Liver (tissue), 9 donors: Measurements from ENCODE around the gene LPP. TPM values are rescaled to one million over a fixed set of nuclear protein-coding genes. Genes with fewer than 3 reads are reported as not detected.

Experiments used
- DNase-seq: peaks from one replicate; pipeline ENCODE4 v3.0.0-alpha.2; 2017; ENCODE audit warnings: low spot score
- H3K27ac ChIP-seq, 2 donors: one replicate each; pipeline ENCODE4 v1.7.0; 2013; ENCODE audit warnings: inconsistent platforms in 2 of 2, low read length in 2 of 2, control low read depth in 1 of 2, low read depth in 1 of 2, mild to moderate bottlenecking in 1 of 2
- H3K27me3 ChIP-seq, 4 donors: one replicate each; pipeline versions ENCODE4 v1.6.1 to v1.7.0; 2013; ENCODE audit warnings: low read length in 3 of 4, inconsistent platforms in 1 of 4, mild to moderate bottlenecking in 1 of 4, moderate library complexity in 1 of 4; ENCODE audit not compliant: control insufficient read depth in 4 of 4, insufficient read depth in 4 of 4
- H3K36me3 ChIP-seq, 4 donors: one replicate each; pipeline versions ENCODE4 v1.6.1 to v1.7.0; 2013; ENCODE audit warnings: low read length in 3 of 4, mild to moderate bottlenecking in 3 of 4, low read depth in 1 of 4, moderate library complexity in 1 of 4; ENCODE audit not compliant: control insufficient read depth in 4 of 4, insufficient read depth in 3 of 4
- H3K4me1 ChIP-seq, 4 donors: one replicate each; pipeline versions ENCODE4 v1.6.1 to v1.7.0; 2013; ENCODE audit warnings: low read length in 3 of 4, mild to moderate bottlenecking in 3 of 4, moderate library complexity in 1 of 4; ENCODE audit not compliant: control insufficient read depth in 4 of 4, insufficient read depth in 4 of 4
- H3K4me3 ChIP-seq, 3 donors: one replicate each; pipeline versions ENCODE4 v1.6.1 to v1.7.0; 2013; ENCODE audit warnings: low read length in 3 of 3, control low read depth in 1 of 3, low read depth in 1 of 3, mild to moderate bottlenecking in 1 of 3
- H3K9ac ChIP-seq, 2 donors: one replicate each; pipeline ENCODE4 v1.7.0; 2013; ENCODE audit warnings: low read length in 2 of 2, mild to moderate bottlenecking in 2 of 2, moderate library complexity in 2 of 2, control low read depth in 1 of 2, low read depth in 1 of 2
- H3K9me3 ChIP-seq, 4 donors: one replicate each; pipeline versions ENCODE4 v1.6.1 to v1.7.0; 2013; ENCODE audit warnings: low read length in 3 of 4; ENCODE audit not compliant: control insufficient read depth in 4 of 4
- ATF3 ChIP-seq: IDR thresholded peaks from 2 replicates; pipeline ENCODE4 v1.6.1; 2016; ENCODE audit warnings: antibody characterized with exemption
- EGR1 ChIP-seq, 2 donors: IDR thresholded peaks; 2 replicates each; pipeline ENCODE4 v1.6.1; 2016 to 2018; ENCODE audit warnings: antibody characterized with exemption in 2 of 2, low read depth in 2 of 2
- FOXA1 ChIP-seq: IDR thresholded peaks from 2 replicates; pipeline ENCODE4 v1.6.1; 2016; ENCODE audit warnings: antibody characterized with exemption
- FOXA2 ChIP-seq: IDR thresholded peaks from 2 replicates; pipeline ENCODE4 v1.6.1; 2016; ENCODE audit warnings: antibody characterized with exemption
- GABPA ChIP-seq, 2 donors: IDR thresholded peaks in 1 of 2; conservative IDR thresholded peaks in 1 of 2; 2 replicates each; pipeline ENCODE4 v1.6.1; 2016; ENCODE audit warnings: antibody characterized with exemption in 2 of 2, mild to moderate bottlenecking in 1 of 2, moderate library complexity in 1 of 2
- HNF4A ChIP-seq, 2 donors: conservative IDR thresholded peaks; 2 replicates each; pipeline ENCODE4 v1.6.1; 2016; ENCODE audit warnings: antibody characterized with exemption in 2 of 2, mild to moderate bottlenecking in 2 of 2
- HNF4G ChIP-seq: IDR thresholded peaks from 2 replicates; pipeline ENCODE4 v1.6.1; 2016; ENCODE audit warnings: antibody characterized with exemption
- JUND ChIP-seq, 2 donors: IDR thresholded peaks; 2 replicates each; pipeline ENCODE4 v1.6.1; 2016; ENCODE audit warnings: antibody characterized with exemption in 2 of 2
- MAX ChIP-seq: IDR thresholded peaks from 2 replicates; pipeline ENCODE4 v1.6.1; 2016; ENCODE audit warnings: antibody characterized with exemption
- NR2F2 ChIP-seq: IDR thresholded peaks from 2 replicates; pipeline ENCODE4 v1.6.1; 2016; ENCODE audit warnings: antibody characterized with exemption
- REST ChIP-seq: IDR thresholded peaks from 2 replicates; pipeline ENCODE4 v1.6.1; 2016; ENCODE audit warnings: antibody characterized with exemption, mild to moderate bottlenecking
- RXRA ChIP-seq, 2 donors: IDR thresholded peaks; 2 replicates each; pipeline ENCODE4 v1.6.1; 2017 to 2018; ENCODE audit warnings: antibody characterized with exemption in 2 of 2, mild to moderate bottlenecking in 1 of 2
- SP1 ChIP-seq: IDR thresholded peaks from 2 replicates; pipeline ENCODE4 v1.6.1; 2018; ENCODE audit warnings: antibody characterized with exemption, mild to moderate bottlenecking
- TAF1 ChIP-seq: conservative IDR thresholded peaks from 2 replicates; pipeline ENCODE4 v1.6.1; 2016; ENCODE audit warnings: antibody characterized with exemption, mild to moderate bottlenecking
- YY1 ChIP-seq: IDR thresholded peaks from 2 replicates; pipeline ENCODE4 v1.6.1; 2016; ENCODE audit warnings: antibody characterized with exemption, mild to moderate bottlenecking
- WGBS: extraction: QIAGEN DNeasy Blood & Tissue Kit; methylation state at CpG from one replicate; pipeline ENCODE4 v1.1.7; 2013; 5-methylcytosine and 5-hydroxymethylcytosine counted together
- polyA plus RNA-seq, 2 donors: library from polyadenylated mRNA; stranded (reverse) in 1 of 2; unstranded in 1 of 2; fragments of 200-250 nt in 1 of 2; fragments of >200 nt in 1 of 2; fragmentation: Nextera tagmentation in 1 of 2; extraction: Ambion mirVana in 1 of 2; gene quantifications; one replicate each; pipeline versions ENCODE4 v1.2.1 to v1.2.3, GENCODE V29; 2013 to 2015
- total RNA-seq, 2 donors: library from RNA; depleted of rRNA; stranded (reverse); fragments of >200 nt; gene quantifications; one replicate each; pipeline ENCODE4 v1.2.3, GENCODE V29; 2014
- TF ChIP-seq, protein P1 (sequence below): fragments of 150-350 bp; IDR thresholded peaks from 2 replicates; pipeline ENCODE4 v1.5.1; 2017; ENCODE audit warnings: improper control_type of control experiment, low read depth, low read length; ENCODE audit not compliant: missing input control
- TF ChIP-seq, protein P2 (sequence below): IDR thresholded peaks from 2 replicates; pipeline ENCODE4 v1.6.1; 2016; ENCODE audit warnings: antibody characterized with exemption
- donor health status: healthy.
- donor health status: healthy.
- donor health status: healthy.
- donor health status: healthy.
- donor health status: healthy.

LPP gene
- total and polyA plus RNA-seq, 4 donors, result 3.3 to 53.7 (median 28.2) TPM

- no peaks in the 10 kb centered on the region for H3K36me3 ChIP-seq
- WGBS, result 93% methylated on average over 4 of the region's 4 CpGs
- no peaks in the 10 kb centered on the region for H3K9me3 ChIP-seq
- DNase-seq, result no peak
- peaks cover 0 to 5% (median 0%) of the 10 kb centered on the region in 4 donors for H3K4me1 ChIP-seq
- no peak overlapping the region for H3K27ac ChIP-seq
- TF ChIP-seq ATF3 (no peak), FOXA2 (no peak), TAF1 (no peak), HNF4G (no peak), YY1 (no peak), HNF4A (conservative IDR thresholded peaks at IDR 0.05) (no peak), EGR1 (IDR thresholded peaks at IDR 0.05; ENCODE audit: low read depth in 2 of 2) (no peak), FOXA1 (no peak), JUND (IDR thresholded peaks at IDR 0.05) (no peak), MAX (no peak)
- H3K4me3 ChIP-seq, result no peak overlapping the region
- H3K27me3 ChIP-seq, result no peaks in the 10 kb centered on the region
- no peak overlapping the region for H3K9ac ChIP-seq
Measured at GRCh38 chr3:188322135-188322887, 168.4 kb downstream of the LPP start.

- Histone ChIP-seq H3K27me3 (no peaks in the 10 kb centered on the region), H3K27ac (no peak overlapping the region), H3K9ac (no peak overlapping the region), H3K36me3 (no peaks in the 10 kb centered on the region), H3K9me3 (no peaks in the 10 kb centered on the region), H3K4me1 (peaks cover 0 to 5% (median 0%) of the 10 kb centered on the region in 4 donors), H3K4me3 (no peak overlapping the region)
- WGBS, result 90% methylated on average over 6 of the region's 6 CpGs
- TF ChIP-seq YY1 (no peak), NR2F2 (no peak), GABPA (IDR thresholded peaks at IDR 0.05 in 1 of 2, conservative IDR thresholded peaks at IDR 0.05 in 1 of 2) (no peak)
- no peak for DNase-seq
Measured at GRCh38 chr3:188323067-188323842, 169.3 kb downstream of the LPP start.

DNA sequence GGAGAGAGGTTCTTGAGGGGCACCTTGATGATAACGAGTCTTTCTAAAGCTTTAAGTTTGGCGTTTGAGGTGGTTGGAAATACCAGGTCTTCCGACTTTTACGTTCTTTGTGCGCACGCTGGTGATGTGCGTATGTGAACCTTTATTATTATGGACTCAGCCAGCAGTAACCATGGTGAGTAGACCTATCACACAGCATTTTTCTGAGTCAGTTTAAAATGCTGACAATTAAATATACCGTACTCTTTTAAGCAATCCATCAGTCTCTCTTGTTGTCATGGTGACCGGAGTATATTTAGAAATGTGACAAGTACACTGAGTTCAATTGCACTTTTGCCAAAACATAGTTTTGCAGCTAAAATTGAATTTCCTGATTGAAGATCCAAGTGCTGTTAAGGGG lies 172.2 kb downstream of the LPP start:
- Histone ChIP-seq H3K4me1 (peaks cover 0 to 5% (median 0%) of the 10 kb centered on the region in 4 donors), H3K9me3 (no peaks in the 10 kb centered on the region), H3K4me3 (no peak overlapping the region), H3K36me3 (no peaks in the 10 kb centered on the region), H3K9ac (no peak overlapping the region), H3K27me3 (no peaks in the 10 kb centered on the region), H3K27ac (no peak overlapping the region)
- 84% methylated on average over 9 of the region's 9 CpGs for WGBS
- no peak for DNase-seq
- TF ChIP-seq YY1 (no peak), HNF4A (conservative IDR thresholded peaks at IDR 0.05) (no peak), ATF3 (no peak), HNF4G (no peak), RXRA (IDR thresholded peaks at IDR 0.05) (no peak), FOXA1 (no peak), JUND (IDR thresholded peaks at IDR 0.05) (no peak), REST (no peak), SP1 (no peak), NR2F2 (no peak), GABPA (IDR thresholded peaks at IDR 0.05 in 1 of 2, conservative IDR thresholded peaks at IDR 0.05 in 1 of 2) (no peak), TAF1 (no peak), EGR1 (IDR thresholded peaks at IDR 0.05; ENCODE audit: low read depth in 2 of 2) (no peak), FOXA2 (no peak)
- TF ChIP-seq, protein P1, sequence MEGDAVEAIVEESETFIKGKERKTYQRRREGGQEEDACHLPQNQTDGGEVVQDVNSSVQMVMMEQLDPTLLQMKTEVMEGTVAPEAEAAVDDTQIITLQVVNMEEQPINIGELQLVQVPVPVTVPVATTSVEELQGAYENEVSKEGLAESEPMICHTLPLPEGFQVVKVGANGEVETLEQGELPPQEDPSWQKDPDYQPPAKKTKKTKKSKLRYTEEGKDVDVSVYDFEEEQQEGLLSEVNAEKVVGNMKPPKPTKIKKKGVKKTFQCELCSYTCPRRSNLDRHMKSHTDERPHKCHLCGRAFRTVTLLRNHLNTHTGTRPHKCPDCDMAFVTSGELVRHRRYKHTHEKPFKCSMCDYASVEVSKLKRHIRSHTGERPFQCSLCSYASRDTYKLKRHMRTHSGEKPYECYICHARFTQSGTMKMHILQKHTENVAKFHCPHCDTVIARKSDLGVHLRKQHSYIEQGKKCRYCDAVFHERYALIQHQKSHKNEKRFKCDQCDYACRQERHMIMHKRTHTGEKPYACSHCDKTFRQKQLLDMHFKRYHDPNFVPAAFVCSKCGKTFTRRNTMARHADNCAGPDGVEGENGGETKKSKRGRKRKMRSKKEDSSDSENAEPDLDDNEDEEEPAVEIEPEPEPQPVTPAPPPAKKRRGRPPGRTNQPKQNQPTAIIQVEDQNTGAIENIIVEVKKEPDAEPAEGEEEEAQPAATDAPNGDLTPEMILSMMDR, result no peak
- TF ChIP-seq, protein P2, sequence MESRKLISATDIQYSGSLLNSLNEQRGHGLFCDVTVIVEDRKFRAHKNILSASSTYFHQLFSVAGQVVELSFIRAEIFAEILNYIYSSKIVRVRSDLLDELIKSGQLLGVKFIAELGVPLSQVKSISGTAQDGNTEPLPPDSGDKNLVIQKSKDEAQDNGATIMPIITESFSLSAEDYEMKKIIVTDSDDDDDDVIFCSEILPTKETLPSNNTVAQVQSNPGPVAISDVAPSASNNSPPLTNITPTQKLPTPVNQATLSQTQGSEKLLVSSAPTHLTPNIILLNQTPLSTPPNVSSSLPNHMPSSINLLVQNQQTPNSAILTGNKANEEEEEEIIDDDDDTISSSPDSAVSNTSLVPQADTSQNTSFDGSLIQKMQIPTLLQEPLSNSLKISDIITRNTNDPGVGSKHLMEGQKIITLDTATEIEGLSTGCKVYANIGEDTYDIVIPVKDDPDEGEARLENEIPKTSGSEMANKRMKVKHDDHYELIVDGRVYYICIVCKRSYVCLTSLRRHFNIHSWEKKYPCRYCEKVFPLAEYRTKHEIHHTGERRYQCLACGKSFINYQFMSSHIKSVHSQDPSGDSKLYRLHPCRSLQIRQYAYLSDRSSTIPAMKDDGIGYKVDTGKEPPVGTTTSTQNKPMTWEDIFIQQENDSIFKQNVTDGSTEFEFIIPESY, result no peak
